HG02759 (cell line): Measurements from ENCODE around the gene AQP4.
A peak's percentile ranks its signal among the peaks of the same experiment; 100 is the strongest.

Experiments
- ATAC-seq: cut with Tn5 transposase; IDR thresholded peaks from one replicate; pipeline ENCODE4 v1.9.1; 2021; ENCODE audit warnings: mild to moderate bottlenecking, moderate library complexity; ENCODE audit not compliant: unreplicated experiment

The AQP4 gene

GRCh38 chr18:26843760-26844159 is 21.7 kb downstream of the AQP4 start:
- no peak for ATAC-seq

GRCh38 chr18:26840965-26841364 is 24.5 kb downstream of the AQP4 start:
- no peak for ATAC-seq

- ATAC-seq, result no peak
Measured at GRCh38 chr18:26839609-26840008, 25.9 kb downstream of the AQP4 start.

- no peak for ATAC-seq
Measured at GRCh38 chr18:26832302-26832701, 33.2 kb downstream of the AQP4 start.

- no peak for ATAC-seq
Measured at GRCh38 chr18:26827581-26827980, 37.9 kb downstream of the AQP4 start.

- ATAC-seq, result no peak
Measured at GRCh38 chr18:26826656-26827235, 38.8 kb downstream of the AQP4 start.

- ATAC-seq, result no peak
Measured at GRCh38 chr18:26821181-26821580, 44.3 kb downstream of the AQP4 start.

GRCh38 chr18:26819046-26819445 is 46.5 kb downstream of the AQP4 start:
- ATAC-seq, result no peak

- no peak for ATAC-seq
Measured at GRCh38 chr18:26818461-26818860, 47.0 kb downstream of the AQP4 start.

GRCh38 chr18:26813043-26813442 is 52.5 kb downstream of the AQP4 start:
- peak; percentile 72 for ATAC-seq

- ATAC-seq, result no peak
Measured at GRCh38 chr18:26812462-26812861, 53.0 kb downstream of the AQP4 start.

GRCh38 chr18:26809346-26809745 is 56.2 kb downstream of the AQP4 start:
- no peak for ATAC-seq

GRCh38 chr18:26806224-26806623 is 59.3 kb downstream of the AQP4 start:
- ATAC-seq, result peak; percentile 58

GRCh38 chr18:26804519-26804918 is 61.0 kb downstream of the AQP4 start:
- no peak for ATAC-seq

GRCh38 chr18:26803643-26804042 is 61.9 kb downstream of the AQP4 start:
- ATAC-seq, result no peak

GRCh38 chr18:26802330-26803200 is 62.9 kb downstream of the AQP4 start:
- no peak for ATAC-seq
